Bronchial epithelial cell (primary cell): ENCODE measurements around the gene SH3RF2. TPM values are rescaled to one million over a fixed set of nuclear protein-coding genes. Genes with fewer than 3 reads are reported as not detected.
"Not testable (repeated sequence)": the region's sequence is repeated elsewhere in the genome, so short reads cannot be mapped to it uniquely, and the experiment has no call there.

Source experiments
- DNase-seq: peaks from one replicate; pipeline ENCODE4 v3.0.0-alpha.2; 2010; ENCODE audit warnings: low read depth
- FAIRE-seq: peaks from 2 replicates; lab custom pipeline; 2011; peaks lifted over from hg19 to GRCh38; lab: Jason Lieb, UNC
- H3K27me3 ChIP-seq: 2 replicates; pipeline ENCODE4 v1.5.1; 2011; ENCODE audit warnings: low read length; ENCODE audit not compliant: control insufficient read depth, insufficient read depth
- H3K36me3 ChIP-seq: 2 replicates; pipeline ENCODE4 v1.5.1; 2011; ENCODE audit warnings: low read length; ENCODE audit not compliant: control insufficient read depth, insufficient read depth
- H3K4me3 ChIP-seq: 2 replicates; pipeline ENCODE4 v1.5.1; 2011; ENCODE audit warnings: mild to moderate bottlenecking, low read depth, low read length, control low read depth
- CTCF ChIP-seq: IDR thresholded peaks from 2 replicates; pipeline ENCODE4 v1.5.1; 2011; ENCODE audit warnings: mild to moderate bottlenecking, moderate library complexity, low read length, control low read depth, inconsistent platforms; ENCODE audit not compliant: insufficient read depth, severe bottlenecking
- total RNA-seq: library from RNA; depleted of rRNA; stranded (reverse); fragments of >200 nt; gene quantifications from 2 replicates; pipeline ENCODE4 v1.2.1, GENCODE V29; 2014

The SH3RF2 gene
- total RNA-seq, 1 donor from 2014 or later = 3.7 TPM

DNA sequence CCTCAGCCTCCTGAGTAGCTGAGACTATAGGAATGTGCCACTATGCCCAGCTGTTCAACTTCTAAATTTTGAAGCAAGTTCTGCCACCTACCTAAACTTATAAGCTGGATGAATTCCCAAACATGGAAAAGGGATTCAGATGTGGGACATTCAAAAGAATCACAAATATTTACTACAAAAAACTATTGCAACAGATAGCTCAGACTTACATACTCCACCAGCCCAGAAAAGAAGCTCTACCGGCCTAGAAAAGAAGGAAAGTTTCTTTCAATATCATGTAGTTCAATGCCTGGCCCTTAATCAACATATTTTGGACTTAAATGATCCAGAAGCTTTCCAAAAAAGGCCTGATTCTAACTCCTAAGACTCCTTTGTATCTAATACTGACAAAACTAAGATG is 23.8 kb downstream of the SH3RF2 start:
- H3K27me3 ChIP-seq = no peaks in the 10 kb centered on the region
- no peak for TF ChIP-seq CTCF
- no peak for DNase-seq
- FAIRE-seq = no peak
- H3K36me3 ChIP-seq = peaks cover 1% of the 10 kb centered on the region
- H3K4me3 ChIP-seq = no peak overlapping the region

GRCh38 chr5:145960848-145961600 is 24.6 kb downstream of the SH3RF2 start:
- FAIRE-seq = no peak
- H3K4me3 ChIP-seq = no peak overlapping the region

DNA sequence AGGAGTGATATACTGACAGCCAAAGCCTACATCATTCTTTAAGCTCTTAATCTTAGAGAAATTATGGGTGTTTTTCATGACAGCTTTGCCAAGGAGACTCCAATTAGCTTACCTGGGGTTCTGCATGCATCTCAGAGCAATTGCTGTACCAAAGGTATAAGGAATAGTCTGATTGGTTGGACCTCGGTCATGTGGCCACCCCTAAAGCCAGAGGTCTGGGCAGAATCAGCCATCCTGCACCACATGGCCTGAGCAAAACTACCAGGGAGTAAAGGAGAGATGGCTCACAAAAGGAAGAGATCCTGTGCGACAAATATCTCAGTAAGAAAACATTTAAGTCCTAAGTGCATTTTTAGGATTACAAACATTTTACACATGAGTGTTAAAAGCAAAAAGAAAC is 25.6 kb downstream of the SH3RF2 start:
- DNase-seq (no peak), FAIRE-seq (no peak)
- TF ChIP-seq CTCF = no peak
- Histone ChIP-seq H3K27me3 (no peaks in the 10 kb centered on the region), H3K36me3 (peaks cover 1% of the 10 kb centered on the region), H3K4me3 (no peak overlapping the region)

More at GRCh38 chr5:145960848-145961600, 24.6 kb downstream of the SH3RF2 start:
- no peaks in the 10 kb centered on the region for H3K27me3 ChIP-seq
- peaks cover 1% of the 10 kb centered on the region for H3K36me3 ChIP-seq
- no peak for DNase-seq
- TF ChIP-seq CTCF = no peak

- H3K36me3 ChIP-seq, FAIRE-seq, H3K27me3 ChIP-seq, H3K4me3 ChIP-seq, DNase-seq: not testable (repeated sequence)
Observed at GRCh38 chr5:145964008-145964407, 27.6 kb downstream of the SH3RF2 start.

GRCh38 chr5:145965804-145966203 is 29.4 kb downstream of the SH3RF2 start:
- H3K36me3 ChIP-seq = peaks cover 1% of the 10 kb centered on the region
- FAIRE-seq (no peak), DNase-seq (peak; percentile 59)
- TF ChIP-seq CTCF = no peak
- H3K27me3 ChIP-seq = no peaks in the 10 kb centered on the region
- H3K4me3 ChIP-seq = no peak overlapping the region

- DNase-seq = no peak
- no peaks in the 10 kb centered on the region for H3K27me3 ChIP-seq
- peaks cover 3% of the 10 kb centered on the region for H3K36me3 ChIP-seq
- TF ChIP-seq CTCF = no peak
- H3K4me3 ChIP-seq = no peak overlapping the region
- no peak for FAIRE-seq
Observed at GRCh38 chr5:145967296-145967695, 30.9 kb downstream of the SH3RF2 start.
